T-helper 9 cell (primary cell): Measurements from ENCODE around the gene ARHGAP26.

Experiments used
- DNase-seq: peaks from one replicate; pipeline ENCODE4 v3.0.0-alpha.2; 2020

ARHGAP26 gene

DNA sequence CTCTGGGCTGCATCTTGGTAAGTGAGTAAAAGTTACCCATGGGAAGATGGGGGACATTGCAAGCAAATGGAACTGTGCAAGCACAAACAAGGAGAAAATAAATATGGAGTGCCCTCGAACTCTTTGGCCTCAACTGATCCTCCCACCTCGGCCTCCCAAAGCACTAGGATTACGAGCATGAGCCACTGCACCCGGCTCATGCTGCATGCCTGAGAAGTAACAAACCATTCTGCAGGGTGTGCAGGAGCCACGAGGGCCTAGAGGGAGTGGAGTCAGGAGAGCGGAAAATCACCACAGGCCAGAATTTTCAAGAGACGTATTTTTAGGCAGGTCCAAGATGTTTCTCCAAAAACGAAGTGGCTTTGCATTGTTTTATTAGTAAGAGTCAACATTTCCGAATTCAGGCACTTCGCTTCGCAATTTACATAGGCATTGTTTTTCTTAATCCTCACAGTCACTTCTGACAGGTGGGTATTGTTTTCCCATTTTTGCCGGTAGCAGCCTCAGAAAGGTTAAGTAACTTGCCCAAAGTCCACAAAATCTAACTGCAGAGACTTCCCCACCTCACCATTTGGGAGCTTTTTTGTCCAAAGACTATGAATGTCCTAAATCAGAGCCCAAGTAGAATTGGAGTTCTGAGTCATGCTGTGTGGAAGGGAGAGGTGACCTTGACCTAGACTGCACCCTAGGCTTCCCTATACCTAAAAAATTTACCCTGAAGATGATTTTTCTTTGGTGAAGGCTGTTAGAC, 403.1 kb downstream of the ARHGAP26 start:
- DNase-seq = no peak

DNA sequence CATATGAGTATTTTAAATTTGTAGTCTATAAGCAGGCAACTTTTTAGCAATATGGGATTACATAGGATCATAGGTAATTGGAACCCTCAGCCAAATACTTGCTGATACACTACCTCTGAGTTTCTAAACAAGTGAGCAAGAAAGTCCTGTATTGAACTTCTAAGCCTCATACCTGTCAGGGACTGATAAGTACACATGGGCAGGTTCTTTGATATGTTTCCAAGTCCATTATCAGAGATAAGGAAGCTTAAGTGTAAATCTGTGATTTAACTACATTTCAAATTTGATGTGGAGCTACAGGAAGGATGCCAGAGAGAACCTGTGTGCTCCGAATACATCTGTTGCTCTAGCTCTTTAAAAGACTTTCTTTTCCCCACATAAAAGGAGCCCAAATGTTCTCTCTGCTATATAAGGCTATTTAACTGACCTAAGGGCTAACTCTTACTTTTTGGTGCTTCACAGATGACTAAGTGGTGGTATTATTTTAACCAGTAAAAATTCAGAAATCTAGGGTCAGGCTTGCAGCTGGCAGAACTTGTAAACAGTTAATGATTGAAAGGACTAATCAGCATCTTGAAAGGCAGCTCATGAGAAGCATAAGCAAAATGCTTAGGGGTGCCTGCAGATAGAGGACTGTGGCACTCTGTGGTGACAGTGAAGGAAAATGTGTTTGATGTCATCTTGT, 404.7 kb downstream of the ARHGAP26 start:
- DNase-seq = no peak

DNA sequence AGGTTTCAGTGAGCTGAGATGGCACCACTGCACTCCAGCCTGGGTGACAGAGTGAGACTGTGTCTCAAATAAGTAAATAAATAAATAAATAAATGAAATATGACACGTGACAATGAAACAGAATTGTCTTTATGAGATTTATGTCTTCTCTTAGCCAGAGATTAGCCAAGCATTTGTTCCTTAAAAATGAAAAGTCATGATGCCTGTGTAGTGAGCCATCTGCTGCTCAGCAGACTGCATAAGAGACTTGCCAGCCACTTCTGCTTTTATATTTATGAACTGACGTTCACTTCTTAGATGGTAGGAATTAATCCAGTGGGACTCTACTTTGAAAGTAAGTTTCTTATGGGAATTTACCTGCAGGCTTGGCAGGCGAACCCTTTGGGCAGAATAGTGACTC, 405.9 kb downstream of the ARHGAP26 start:
- no peak for DNase-seq

DNA sequence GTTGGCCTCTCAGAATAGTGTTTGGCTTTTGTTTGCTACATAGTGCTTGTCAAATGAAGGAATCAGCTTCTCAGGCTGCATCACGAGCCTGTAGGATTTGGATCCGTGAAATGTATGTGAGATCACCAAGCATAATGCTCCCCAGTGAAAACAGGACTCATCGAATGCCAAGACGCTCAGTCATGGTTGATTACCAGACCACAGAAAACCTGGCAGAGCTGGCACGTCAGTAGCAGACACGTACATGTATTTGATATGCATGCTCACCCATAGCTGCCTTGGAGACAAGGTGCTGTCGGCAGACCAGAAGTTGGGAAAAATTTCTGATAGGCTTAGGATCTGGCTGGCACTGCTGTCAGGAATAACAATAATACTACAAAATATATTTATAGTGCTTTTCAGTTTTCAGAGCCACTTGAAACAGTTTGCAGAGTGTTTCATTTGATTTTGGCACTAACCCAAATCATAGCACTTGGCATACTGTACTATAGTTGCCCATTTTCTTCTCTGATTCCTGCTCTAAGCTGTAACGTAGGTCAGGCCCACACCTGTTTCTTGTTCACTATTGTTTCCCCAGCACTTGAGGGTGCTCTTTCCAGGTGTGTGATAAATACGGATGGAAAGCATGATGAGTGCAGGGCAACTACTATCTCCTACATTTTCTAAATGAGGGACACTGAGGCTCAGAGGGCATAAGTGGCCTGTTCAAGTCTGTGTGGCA, 407.2 kb downstream of the ARHGAP26 start:
- no peak for DNase-seq

DNA sequence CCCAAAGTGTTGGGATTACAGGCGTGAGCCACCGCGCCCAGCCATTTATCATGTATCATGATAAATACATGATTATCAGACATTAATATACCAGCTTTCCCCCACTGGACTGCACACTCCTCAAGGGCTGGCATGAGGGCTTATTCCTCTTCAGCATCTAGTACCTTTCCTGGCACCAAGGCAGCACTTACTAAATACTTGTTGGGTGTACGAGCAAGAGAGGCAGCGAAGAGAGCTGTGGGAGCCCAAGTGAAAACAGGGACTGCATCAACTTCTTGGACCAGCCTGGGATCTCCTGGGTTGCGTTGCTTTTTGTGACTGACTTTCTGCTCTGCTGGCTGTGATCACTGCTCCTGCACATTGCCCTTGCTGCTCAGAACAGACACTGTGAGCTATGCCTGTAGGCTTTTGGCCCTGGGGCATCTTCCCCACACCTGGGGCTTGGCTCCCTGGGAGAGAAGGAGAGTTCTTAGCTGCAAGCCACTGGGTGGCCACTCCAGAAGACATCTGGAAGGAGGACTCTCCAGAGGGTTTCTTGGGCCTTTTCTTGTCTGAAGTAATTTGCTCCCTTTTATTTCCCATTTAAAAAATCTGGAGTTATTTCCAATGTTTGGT, 409.1 kb downstream of the ARHGAP26 start:
- DNase-seq = no peak

DNA sequence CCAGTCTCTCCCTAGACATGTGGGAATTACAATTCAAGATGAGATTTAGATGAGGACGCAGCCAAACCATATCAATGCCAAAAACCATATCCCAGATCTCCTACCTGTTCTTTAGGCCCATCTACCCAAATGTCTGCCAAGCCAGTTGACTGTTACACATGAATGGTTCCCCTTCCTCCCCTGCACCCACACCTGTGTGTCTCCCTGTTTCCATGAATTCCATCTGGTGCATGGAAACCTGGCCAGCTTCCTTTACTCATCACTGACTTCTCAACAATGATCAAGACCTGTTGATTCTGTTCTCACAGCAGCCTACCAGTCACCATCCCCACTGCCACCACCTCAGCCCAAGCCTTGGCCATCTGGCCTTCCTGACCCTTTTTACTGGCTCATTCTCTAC, 410.6 kb downstream of the ARHGAP26 start:
- DNase-seq = no peak

DNA sequence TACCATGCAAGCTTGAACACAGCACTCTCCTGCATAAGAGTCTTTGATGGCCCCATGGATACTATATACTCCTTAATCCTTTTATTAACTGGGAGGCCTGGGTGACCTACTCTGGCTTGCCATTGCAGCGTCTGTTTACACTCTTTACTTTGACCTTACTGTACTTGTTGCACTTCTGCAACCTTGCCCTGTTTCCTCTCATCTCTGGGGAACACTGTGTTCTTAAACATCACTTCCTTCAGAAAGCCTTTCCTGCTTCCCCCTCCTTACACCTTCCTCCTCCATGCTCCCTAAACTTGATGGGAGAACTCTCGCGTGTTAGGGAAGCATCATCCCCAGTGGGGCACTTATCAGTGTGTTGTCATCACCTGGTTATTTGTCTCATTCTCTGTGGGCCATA, 411.0 kb downstream of the ARHGAP26 start:
- DNase-seq = no peak

DNA sequence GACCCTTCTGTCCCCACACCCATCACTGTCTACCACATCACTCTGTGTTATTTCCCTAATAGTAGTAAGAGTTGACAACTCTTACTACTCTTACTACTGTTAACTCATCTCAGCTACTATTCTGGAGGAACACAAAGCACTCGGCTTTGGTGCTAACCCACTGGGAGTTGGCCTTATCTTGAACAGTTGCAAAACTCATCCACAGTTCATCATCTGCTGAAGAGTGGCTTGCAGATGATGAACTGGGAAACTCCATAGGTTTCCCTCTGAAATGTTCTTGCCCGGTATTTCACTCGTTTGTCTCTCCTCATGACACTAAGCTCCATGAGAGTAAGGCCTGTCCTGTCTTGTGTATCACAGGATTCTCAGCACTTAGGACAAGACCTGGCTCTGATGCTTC, 411.9 kb downstream of the ARHGAP26 start:
- DNase-seq = no peak

DNA sequence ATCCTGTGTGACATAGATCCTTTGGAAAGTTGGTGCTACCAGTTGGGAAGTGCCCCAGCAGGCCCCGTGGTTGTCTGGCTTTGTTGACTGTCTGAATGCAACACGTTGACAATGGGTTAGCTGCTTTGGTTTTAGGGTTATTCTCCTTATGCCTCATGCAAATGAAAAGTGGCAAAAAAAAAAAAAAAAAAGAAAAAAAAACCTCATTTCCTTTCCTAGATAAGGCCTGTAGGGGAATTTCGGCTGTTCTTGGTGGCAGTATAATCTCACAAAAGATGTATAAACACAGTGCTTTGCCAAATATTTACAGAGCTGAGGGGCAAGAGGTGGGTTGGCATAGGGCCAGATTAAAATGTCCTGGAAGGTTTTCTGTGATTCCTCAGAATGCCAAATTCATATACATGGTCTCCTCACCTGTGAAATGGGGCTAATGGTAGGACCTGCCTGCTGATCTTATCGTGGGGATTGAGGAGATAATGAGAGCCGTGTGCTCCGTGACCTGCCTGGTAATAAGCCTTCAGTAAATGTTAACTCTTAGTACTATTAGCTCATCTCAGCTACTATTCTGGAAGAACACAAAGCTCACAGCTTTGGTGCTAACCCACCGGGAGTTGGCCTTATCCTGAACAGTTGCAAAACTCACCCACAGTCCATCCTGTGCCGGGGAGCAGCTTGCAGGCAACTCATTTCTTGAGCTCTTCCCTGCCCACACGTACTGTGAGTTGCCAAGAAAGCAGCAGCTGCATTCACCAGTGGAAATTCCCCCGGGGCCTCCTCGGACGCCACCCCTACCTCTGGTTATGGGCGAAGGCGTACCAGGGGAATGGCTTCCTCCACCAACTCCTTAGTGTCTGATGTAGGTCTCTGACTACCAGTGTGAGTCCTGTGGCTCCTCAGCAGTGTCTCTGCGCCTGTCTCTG, 413.0 kb downstream of the ARHGAP26 start:
- DNase-seq = peak; percentile 16

DNA sequence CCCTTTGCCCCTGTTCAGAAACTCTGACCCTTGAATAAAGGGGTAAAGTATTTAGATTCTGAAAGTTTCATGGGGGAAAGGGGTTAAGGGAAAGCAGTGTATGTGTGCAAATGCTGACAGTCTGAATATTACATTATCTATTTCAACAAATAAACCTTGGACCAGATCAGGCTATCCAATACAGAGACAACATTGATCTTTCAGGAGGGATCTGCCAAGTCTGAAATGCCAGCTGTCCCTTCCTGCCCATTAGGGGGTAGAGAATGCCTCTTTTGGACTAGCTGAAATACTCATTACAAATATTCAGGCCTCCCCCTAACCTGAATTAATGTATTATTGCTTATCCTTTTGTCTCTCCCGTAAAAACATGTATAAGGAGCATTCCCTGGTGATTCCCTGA, 413.8 kb downstream of the ARHGAP26 start:
- no peak for DNase-seq

DNA sequence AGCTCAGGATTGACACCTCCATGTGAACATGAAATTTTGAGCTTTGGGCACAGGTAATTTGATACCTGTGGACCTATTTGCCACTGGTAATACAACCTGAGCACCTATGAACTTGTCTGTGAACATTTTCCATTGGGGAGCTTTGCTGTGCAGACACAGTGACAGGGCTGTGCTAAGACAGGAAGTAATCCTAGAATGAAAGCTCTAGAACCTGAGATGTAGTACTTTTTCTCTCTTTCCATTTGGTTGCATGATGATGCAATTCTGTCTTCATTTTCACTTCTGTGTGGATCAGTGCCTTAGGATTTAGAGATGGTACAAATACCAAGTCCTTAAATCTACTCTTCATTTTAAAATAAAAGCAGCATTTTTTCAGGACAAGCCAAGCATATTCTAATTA, 416.4 kb downstream of the ARHGAP26 start:
- no peak for DNase-seq

DNA sequence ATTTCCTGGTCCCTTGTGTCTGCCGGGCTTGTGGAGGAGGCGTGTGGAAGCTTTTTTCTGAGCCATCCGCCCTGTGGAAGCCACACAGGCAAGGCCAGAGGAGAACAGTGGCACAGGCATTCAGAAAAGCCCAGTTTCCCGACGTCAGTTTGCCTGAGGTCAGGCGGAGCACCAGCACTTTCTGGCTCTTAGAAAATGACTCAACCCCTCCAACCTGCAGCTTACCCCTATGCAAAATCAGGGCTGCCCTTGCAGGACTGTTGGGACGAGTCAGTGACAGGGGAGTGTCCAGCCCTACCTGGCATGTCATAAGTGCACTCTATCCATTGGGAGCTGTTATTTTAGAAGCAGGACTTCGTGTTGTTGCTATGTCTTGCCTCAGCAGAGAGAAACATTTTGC, 417.3 kb downstream of the ARHGAP26 start:
- no peak for DNase-seq

DNA sequence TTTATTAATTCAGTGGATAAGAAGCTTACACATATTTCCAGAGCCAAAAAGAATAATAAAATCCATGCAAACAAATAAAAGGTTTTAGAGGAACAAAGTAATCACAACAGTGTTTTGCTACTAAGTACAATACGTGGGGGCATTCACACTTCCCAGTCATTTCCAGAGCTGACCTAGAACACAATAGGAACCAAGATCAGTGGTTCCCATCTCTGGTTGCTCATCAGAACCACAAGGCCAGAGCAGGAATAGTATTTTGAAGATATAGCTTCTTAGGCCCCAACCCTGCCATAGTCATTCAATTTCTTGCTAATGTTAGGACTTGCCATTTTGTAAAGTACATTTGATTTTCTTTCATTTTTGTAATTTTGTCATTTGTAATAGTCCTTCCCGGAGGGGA, 417.9 kb downstream of the ARHGAP26 start:
- no peak for DNase-seq

DNA sequence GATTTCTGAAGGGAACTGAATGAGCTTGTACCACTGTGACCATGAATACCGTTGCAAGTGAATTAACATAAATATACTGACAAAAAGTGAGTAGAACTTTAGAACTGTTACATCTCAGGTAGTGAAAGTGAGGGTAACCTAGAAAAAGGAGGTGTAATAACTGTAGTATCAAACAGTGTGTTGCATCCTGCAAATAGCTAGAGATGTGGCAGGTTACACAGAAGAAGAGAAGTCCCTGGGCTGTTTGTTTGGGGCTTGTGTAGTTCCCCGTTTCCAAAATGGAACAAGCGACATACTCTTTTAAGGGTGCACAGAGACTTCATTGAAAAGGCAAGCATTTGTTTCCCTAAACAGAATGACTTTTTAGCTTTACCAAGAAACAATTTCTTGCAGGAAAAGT, 418.5 kb downstream of the ARHGAP26 start:
- no peak for DNase-seq

DNA sequence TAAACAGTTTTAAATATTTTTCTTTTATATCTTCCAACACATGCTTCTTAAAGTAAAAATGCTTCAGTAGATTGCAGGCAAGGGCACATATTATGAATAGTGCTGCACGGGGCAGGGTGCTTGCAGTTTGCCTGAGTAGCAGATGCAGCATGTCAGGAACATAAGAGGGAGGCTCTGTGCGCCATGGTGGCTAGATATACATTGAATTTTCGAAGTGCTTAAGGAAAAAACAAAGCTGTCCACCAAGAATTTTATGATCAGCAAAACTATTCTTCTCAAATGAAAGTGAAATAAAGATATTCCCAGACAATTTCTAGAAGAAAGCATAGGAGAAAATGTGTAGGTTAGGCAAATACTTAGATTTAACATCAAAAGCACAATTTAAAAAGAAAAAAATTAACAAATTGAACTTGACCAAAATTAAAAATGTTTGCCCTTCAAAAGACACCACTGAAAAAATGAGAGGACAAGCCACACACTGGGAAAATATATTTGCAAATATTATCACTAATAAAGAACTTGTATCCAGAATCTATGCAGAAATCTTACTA, 420.2 kb downstream of the ARHGAP26 start:
- no peak for DNase-seq

DNA sequence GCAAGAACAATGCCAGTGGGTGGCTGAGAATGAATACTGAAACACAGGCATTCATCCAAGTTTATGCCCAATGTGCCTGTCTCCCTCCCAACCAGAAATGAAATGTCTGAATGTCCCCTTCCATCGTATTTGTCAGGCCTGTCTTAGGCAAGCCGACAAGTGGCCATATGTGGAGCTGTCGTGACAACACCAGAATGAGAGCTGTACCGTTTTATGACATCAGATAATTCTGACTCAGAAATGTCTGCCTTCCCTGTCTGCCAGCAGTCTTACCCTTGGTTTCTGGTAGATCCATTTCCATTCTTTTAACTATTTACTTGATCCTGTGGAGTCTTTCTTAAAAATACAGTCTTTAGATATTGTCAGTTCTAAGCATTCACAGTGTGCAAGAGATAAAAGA, 421.5 kb downstream of the ARHGAP26 start:
- no peak for DNase-seq

DNA sequence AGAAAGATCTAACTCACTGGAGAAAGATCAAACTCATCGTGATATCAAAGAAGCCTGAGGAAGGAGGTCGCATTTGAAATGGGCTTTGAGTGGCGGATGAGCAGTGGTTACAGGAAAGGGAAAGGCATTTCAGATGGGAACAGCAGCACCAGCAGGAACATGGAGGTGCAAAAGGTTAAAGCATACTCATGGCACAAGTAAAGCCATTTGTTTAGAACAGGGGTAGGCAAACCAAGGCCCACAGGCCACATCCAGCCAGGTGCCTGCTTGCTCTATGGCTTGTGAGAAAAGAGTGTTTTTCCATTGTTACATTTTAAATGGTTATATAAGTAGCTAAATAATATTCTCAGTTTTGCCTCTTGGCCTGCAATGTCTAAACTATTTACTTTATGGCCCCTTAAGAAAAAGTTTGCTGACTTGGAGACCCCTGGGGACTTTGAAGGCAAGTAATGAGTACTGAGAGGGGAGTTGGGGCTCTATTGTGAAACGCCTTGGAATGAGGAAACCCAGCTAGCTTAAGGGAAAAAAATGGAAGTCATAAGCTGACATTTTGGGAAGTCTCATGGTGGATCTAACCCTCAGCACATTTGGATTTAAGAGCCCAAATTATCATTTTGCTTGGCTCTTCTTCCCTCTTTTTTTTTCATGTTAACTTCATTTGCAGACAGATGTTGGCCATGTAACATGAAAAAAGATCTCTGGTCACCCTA, 422.2 kb downstream of the ARHGAP26 start:
- DNase-seq = no peak

DNA sequence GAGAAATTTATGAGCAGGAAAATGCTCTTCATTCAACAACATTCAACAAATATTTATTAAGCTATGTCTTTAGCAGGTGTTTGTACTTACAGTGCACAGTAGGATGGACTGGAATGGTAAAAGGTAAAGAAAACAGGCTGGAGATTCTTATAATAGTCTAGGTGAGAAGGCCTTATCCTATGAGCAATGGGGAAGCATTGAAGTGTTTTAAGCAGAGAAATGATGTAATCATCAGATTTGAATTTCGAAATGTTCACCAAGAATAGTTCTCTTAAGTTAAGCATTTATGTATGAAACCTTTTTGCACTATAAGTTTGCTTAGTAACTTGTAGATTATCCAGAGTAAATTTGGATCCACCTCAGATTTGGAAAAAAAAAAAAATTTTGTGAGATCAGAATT, 424.0 kb downstream of the ARHGAP26 start:
- DNase-seq = no peak

DNA sequence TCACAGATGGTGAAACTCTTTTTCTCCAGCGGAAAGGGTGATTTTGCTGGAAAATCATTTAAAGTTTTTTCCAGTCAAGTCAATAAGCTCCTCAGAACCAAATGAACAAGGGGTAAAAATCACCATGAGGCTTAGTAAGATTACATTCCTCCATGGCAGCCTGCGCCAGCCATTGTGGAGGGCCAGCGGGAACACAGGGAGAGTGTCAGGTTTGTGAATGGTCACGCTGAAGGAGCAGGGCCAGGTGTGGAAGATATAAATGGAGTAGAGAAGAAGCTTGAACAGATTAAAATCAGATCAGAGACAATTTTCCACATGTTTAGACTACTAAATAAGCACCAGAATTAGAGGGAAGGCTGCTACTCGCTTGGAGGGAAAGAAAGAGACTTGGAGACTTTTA, 424.5 kb downstream of the ARHGAP26 start:
- DNase-seq = no peak

DNA sequence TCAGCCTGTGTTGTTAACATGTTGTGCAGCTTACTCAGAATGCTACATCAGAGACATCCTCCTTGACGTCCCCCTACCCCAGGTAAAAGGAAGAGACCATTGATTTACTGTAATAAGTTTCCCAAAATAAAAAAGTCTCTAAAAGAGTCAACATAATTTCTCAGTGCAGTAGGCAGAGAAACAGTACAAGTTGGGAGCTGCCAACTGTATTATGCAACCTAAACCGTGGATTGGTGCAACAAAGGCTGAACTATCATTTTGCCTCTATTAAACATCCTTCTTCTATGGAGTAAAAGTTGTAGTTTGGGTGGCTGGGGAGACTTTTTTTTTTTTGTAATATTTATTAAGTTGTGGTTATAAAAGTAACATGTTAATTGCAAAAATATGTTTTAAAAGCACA, 425.3 kb downstream of the ARHGAP26 start:
- DNase-seq = no peak

DNA sequence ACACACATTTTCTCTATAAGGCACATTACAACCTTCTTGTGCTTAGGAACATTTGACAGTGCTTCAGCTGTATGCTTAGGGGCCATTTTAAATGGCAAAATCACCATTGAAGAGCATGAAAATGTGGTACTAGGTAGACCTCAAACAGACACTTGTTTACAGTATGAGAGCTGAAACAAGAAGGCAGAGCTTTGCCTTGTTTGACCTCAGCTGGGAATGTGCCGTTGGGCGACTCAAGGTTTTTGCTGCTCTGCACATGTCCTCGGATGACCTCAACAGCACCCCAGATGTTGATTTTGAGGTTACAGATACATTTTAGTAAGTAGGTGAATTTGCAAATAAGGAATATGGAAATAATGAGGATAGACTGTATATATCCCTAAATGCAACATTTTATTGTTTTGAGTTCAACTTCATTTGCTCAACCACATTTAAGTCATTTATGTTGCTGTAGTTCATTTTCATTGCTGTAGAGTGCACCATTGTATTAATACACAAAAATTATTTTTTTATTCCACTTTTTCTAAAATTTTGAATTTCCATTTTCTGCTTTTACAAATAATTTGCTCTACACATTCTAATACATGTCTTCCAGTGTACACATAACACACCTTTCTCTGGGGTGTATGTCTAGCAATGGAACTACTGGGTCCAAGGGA, 426.6 kb downstream of the ARHGAP26 start:
- DNase-seq = no peak
